CMK (cell line): Measurements from ENCODE around the gene GBF1.
"Not testable (repeated sequence)": the region's sequence is repeated elsewhere in the genome, so short reads cannot be mapped to it uniquely, and the experiment has no call there.

Experiments
- DNase-seq: peaks from one replicate; pipeline ENCODE4 v3.0.0-alpha.2; 2010; ENCODE audit warnings: low read depth

The GBF1 gene, protein sequence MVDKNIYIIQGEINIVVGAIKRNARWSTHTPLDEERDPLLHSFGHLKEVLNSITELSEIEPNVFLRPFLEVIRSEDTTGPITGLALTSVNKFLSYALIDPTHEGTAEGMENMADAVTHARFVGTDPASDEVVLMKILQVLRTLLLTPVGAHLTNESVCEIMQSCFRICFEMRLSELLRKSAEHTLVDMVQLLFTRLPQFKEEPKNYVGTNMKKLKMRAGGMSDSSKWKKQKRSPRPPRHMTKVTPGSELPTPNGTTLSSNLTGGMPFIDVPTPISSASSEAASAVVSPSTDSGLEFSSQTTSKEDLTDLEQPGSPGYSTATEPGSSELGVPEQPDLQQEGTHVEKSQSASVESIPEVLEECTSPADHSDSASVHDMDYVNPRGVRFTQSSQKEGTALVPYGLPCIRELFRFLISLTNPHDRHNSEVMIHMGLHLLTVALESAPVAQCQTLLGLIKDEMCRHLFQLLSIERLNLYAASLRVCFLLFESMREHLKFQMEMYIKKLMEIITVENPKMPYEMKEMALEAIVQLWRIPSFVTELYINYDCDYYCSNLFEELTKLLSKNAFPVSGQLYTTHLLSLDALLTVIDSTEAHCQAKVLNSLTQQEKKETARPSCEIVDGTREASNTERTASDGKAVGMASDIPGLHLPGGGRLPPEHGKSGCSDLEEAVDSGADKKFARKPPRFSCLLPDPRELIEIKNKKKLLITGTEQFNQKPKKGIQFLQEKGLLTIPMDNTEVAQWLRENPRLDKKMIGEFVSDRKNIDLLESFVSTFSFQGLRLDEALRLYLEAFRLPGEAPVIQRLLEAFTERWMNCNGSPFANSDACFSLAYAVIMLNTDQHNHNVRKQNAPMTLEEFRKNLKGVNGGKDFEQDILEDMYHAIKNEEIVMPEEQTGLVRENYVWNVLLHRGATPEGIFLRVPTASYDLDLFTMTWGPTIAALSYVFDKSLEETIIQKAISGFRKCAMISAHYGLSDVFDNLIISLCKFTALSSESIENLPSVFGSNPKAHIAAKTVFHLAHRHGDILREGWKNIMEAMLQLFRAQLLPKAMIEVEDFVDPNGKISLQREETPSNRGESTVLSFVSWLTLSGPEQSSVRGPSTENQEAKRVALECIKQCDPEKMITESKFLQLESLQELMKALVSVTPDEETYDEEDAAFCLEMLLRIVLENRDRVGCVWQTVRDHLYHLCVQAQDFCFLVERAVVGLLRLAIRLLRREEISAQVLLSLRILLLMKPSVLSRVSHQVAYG (N-terminal part only)

DNA sequence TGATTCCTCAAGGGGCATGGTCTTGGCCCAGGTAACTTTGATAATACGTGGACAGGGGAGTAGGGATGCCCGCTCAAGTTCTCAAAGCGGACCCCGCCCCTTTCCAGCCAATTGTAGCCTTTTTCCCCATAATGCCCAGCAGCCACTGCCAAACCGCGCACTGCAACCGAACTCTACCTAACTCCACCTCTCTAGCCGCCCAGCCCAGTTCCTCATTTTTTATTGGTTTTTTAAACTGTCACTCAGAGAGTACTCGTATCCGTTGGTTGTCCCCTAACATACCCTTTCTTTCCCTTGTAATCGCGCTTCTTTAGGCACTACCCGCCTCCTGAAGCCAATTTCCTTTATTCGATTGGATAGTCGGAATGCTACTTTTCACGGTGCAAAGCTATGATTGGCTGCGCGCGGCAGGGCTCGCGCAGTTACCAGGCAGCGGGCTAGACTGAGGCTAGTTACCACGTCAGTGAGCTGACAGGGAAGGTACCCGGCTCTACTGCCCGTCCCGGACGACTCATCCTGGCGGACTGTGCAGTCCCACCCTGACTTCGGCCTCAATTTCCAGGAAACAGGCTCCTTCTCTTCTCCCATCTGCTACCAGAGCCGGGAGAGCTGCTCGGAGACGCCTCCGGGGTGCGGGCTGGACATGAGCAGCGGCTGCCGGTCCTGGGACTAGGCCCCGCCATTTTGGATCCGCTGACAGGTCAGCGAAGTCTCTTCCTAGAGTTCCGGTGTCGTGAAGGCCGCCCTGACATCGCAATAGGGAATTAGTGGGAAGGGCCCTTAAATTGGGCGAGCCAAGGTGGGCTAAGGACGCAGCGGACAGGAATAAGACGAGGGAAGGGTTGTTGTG, at the start of gene GBF1:
TSS of gene GBF1 (plus strand) at position 451 of the 850 bp plus-strand sequence. CDS start 13,407 bp downstream, outside the sequence.
- DNase-seq, result peak; percentile 95

DNA sequence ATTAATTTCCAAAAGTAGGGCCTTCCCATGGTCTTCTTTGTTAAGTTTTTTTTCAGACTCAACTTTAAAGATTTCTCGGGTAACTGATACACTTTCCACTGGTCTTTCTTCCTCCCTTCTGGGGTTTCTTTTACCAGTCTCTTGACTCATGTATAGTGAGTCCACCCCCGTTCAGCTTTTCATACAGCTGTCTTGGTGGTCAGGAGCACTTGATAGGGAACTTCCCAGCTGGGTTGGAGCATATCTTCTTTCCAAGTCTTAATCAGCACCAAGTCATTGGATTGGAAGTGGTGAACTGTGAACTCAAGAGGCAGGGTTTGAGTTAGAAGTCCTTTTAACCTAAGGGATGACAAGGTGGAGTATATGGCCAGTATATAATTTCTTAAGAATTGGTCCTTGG, 48.4 kb upstream of the GBF1 start:
- DNase-seq, result no peak

DNA sequence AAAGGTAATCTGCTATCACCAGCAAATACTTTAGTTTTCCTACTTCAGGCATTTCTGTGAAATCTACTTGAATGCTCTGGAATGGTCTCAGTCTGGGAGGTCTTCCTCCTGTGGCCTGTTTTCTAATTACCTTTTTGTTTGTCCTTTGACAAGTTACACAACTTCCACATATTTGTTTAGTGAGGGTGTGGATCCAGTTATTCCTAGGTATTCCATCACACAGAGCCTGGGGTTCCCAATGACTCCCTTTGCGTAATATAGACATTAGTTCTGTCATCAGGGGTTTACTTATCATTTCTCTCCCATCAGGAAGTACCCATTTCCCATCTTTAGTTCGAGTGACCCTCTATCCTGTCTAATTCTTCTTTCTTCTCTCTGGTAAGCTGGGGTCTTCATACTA, 47.3 kb upstream of the GBF1 start:
- no peak for DNase-seq

DNA sequence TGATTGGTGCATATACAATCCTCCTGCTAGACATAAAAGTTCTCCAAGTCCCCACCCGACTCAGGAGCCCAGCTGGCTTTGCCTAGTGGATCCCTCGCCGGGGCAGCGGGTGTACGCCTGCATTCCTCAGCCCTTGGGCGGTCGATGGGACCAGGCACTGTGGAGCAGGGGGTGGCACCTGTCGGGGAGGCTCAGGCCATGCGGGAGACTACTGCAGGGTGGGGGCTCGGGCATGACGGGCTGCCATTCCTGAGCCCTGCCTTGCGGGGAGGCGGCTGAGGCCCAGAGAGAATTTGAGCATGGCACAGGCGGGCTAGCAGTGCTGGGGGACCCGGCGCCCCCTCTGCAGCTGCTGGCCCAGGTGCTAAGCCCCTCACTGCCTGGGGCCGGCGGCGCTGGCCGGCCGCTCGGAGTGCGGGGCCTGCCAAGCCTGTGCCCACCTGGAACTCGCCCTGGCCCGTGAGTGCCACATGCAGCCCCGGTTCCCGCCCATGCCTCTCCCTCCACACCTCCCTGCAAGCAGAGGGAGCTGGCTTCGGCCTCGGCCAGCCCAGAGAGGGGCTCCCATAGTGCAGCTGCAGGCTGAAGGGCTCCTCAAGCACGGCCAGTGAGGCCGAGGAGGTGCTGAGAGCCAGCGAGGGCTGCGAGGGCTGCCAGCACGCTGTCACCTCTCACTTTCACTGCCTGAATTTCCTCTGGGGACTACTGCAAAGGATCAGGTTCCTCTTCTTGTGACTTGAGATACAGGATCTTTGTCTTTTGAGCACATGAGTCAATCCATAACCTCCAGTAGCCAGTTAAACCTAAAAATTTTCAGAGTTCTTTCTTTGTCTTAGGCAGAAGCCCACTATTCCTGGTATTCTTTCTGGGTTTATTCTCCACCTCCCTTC, 44.3 kb upstream of the GBF1 start:
- DNase-seq, result no peak

DNA sequence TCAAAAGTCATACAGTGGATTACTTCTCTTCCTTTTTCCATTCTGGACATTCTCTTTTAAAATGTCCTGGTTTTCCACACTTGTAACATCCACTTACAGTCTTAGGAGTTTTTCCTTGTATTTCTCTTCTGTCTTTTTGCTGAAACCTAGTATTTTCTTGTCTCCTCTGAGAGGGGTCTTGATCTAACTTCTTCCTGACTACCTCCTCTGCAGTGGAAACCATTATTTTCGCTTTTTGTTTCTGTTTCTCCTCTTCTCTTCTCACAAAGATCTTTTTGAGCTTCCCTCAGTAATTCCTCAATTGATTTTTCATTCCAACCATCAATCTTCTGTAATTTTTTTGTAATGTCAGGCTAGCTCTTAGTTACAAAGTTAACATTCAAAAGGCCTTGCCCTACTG, 42.9 kb upstream of the GBF1 start:
- DNase-seq, result no peak

DNA sequence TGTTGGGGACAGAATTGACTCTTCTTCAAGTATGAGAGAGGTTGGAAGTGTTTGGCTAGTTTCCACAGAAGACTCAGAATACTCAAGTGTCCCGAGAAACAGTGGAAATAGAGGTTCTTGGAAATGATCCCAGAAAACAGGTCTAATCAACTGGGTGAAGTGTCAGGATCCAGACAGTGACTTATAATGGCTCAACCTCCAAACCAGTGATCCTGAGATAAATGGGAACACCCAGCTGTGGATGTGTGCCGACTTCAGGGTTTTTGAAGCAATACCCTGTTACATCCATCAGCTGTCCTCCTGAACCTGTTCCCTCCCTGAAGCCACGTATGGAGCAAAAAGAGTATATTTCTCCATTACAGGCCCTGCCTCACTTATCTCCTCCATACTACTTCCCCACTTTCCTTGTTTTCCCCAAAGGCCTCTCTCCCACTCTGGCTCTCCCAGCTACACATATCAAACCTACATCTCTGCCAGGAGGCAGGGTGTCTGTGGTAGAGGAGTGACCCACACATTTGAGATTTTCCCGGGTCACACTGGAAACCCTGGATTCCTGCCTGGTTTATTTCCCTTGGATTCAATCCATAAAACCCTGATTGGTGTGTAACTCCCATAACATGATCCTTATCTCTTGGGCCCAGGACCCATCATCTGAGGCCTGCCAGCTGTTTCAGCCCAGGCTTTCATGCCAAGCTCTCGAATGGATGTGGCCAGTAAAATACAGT, 36.9 kb upstream of the GBF1 start:
- DNase-seq, result no peak

DNA sequence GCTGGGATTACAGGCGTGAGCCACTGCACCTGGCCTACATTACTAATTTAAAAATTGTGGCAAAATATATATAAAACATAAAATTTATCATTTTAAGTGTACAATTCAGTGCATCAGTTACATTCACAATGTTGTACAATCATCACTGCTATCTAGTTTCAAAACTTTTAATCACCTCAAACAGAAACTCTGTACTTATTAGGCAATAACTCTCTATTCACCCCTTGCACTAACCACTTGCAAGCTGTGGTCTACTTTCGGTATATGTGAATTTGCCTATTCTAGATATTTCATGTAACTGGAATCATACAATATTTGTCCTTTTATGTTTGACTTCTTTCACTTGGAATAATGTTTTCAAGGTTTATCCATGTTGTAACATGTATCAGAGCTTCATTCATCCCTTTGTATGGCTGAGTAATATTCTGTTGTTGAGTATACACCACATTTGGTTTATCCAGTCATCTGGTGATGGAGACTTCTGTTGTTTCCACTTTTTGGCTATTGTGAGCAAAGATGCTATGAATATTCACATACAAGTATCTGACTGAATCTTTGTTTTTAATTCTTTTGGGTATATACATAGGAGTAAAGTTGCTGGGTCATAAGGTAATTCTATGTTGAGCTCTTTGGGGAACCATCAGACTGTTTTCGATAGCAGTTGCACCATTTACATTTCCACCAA, 33.6 kb upstream of the GBF1 start:
- no peak for DNase-seq

DNA sequence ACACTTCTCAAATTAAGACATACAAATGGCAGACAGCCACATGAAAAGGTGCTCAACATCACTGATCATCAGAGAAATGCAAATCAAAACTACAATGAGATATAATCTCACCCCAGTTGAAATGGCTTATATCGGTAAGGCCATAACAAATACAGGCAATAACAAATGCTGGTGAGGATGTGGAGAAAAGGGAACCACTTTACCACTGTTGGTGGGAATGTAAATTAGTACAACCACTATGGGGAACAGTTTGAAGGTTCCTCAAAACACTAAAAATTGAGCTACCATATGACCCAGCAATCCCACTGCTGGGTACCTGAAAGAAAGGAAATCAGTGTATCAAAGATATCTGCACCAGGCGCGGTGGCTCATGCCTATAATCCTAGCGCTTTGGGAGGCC, 31.7 kb upstream of the GBF1 start:
- not testable (repeated sequence) for DNase-seq

DNA sequence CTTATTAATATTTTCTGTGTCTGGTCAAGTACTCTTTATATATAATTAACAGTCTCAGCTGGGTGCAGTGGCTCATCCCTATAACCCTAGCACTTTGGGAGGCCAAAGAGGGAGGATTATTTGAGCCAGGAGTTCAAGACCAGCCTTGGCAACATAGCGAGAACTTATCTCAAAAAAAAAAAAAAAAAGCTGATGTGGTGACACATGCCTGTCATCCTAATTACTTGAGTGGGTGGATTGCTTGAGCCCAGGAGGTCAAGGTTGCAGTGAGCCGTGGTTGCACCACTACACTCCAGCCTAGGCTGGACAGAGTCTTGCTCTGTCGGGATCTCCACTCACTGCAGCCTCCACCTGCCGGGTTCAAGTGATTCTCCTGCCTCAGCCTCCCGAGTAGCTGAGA, 26.0 kb upstream of the GBF1 start:
- no peak for DNase-seq

DNA sequence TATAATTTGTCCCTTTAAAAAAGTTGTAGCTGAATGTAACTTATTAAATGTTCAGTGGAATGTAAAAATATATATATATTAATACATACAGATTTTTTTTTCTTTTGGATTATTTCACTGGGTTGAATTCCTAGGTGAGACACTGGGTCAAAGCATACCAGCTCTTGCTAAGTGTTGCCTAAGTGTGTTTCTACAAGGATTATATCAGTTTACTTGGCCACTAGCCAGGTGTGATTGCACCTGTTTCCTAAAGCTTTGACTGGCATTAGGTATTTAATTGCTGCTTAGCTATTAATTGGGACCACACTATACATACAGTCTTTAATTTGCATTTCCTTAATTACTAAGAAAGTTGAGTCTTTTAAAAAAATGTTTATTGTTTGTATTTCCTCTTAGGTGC, 24.7 kb upstream of the GBF1 start:
- no peak for DNase-seq

DNA sequence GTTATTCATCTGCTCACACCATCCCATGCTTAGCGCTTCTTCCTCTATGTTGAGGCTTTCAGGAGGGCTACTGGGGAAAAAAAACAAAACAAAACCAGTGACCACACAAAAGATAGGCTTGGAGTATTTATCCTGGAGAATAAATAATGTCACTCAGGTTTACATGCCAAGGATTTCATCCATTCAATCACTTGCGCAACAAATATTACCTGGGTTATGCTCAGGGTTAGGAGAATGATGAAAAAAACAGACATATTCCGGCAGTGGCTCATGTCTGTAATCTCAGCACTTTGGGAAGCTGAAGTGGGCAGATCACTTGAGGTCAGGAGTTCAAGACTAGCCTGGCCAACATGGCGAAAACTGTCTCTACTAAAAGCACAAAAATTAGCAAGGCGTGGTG, 22.5 kb upstream of the GBF1 start:
- DNase-seq, result no peak

DNA sequence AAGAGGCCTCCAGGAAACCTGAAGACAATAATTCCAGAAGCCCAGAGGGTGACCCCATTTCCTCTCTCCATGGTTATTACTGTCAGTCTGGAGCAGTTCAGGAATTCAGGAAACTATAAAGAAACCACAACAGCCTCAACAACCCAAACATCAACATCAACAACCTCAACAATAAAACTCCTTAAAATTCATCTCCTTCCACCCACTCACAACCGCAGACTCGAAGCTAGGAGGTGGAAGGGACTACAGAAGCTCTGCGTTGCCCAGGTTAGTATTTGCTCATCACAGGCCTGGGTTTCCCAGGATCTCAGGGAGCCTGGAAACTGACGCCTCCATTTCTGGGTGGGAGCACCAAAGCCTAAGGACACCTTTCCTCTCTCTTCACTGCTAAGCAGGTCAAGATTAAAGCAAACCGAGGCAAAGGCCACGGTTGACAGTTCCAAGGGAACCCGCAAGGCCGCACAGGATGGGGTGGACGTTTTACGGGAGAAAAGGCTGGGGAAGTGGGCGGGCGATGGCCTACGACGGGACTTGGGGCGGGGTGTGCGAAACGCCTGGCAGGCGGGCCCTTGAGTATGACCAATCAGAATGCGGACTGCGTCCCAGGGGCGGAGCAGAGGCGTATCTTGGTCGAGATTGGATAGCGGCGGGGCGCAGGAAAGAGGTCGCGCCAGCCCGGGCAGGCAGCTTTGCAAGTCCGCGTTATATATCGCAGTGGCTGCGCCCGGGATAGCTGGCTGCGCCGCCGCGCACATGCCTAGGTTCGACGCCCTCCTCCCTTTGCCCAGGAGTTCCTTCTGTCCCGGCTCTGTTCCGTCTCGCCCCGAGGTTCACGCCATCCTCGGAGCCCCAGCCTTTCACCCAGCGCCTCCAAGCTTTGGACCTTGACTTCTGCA, 19.4 kb upstream of the GBF1 start, which contains the start of gene ELOVL3:
TSS of gene ELOVL3 (plus strand) at position 654 of the 896 bp plus-strand sequence. CDS start 250 bp downstream, outside the sequence.
- peak; percentile 94 for DNase-seq

DNA sequence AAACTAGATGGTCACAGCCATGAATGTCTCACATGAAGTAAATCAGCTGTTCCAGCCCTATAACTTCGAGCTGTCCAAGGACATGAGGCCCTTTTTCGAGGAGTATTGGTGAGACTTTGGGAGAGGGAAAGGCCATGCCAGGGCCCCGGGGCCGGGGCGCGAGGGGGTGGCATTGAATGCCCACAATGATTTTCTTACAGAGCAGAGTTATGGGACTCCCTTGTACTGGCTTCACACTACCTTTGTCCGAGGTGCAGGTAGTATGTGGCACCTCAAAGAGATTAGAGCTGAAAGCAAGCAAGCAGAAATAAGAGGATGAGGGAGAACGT, 18.8 kb upstream of the GBF1 start:
- DNase-seq, result no peak

DNA sequence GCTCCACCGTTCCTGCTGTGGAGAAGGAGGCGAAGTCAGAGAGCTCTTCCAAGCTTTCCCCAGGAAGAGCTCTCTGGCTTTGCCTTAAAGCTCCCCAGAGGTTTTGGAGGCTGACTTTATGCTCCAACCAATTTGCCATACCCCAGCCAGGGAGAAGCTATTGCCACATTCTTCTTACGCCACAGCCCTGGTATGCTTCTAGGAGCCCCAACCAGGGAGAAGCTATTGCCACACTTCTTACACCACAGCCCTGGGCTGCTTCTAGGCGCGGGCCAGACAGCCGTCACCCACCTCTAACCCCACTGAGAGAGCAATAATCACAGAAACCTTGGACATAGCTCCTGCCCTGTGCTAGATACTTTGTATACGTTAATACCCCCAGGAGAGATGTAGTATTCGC, 18.3 kb upstream of the GBF1 start:
- DNase-seq, result no peak

DNA sequence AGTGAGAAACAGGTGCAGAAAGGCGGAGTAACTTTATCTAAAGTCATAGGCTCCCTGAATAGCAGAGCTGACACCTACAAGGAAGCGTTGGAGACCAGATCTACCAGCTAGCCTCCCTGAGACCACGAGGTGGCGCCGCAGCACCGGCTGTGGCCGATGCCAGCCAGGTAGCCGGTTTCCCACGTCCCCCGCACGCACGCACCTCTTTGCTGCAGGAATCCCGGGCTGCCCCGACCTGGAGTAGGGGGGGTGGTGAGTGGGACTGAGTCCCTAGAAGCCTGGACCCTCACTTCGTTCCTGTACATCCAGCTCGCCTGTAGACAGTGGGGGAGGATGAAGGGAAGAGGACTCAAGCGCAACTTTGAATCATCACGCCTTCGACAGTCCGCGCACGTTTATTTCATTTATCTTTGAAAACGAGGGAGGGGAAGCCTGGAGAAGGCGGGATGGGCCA, 15.5 kb upstream of the GBF1 start:
- peak; percentile 57 for DNase-seq

DNA sequence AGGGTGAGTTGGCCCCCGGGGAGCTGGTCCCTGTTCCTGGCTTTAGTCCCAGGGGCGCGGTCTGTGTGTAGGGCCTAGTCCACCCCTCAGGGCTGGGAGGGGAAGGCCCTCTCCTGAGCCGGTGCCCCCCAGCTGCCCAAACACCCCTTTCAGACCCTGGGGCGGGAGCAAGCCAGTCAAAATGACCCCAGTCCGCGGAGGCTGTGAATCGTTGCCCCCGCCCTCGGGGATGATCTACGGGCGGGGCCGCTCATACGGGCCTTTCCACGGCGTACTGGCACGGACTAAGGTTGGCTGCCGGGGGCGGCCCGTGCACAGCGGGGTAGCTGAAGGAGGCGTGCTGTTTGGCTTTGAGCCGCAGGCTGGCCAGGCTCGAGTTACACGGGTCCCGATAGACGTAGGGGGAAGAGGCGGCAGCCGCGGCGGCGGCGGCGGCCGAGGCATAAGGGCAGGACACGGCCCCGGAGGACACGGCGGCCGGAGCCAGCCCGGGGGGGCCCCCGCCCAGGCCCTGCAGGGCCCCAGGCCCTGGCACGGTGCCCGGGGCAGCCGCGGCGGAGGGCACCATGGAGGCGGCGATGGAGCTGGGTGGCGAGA, 15.0 kb upstream of the GBF1 start:
- no peak for DNase-seq

DNA sequence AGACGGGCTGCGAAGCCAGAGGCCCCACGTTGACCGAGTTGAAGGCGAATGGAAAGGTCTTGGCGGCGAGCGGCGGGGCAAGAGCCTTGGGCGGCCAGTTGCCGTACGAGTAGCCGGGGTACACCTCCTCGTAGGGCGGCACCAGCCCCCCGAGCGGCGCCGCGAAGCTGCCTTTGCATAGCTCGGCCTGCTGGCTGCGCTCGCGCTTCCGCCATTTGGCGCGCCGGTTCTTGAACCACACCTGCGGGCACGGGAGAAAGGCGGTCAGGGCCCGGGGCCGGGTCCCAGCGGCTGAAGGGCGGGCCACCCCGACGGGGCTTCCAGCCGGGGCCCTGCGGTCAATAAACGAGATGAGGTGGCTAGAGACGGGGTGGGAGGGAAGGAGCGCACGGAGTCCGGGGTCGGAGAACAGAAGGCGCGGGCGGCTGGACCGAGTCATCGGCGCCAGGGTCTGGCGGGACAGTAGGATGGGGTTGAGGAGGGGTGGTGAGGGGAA, 14.4 kb upstream of the GBF1 start:
- DNase-seq, result no peak
